K562 (cell line): ENCODE results near the gene TPO. TPM values are rescaled to one million over a fixed set of nuclear protein-coding genes. Genes with fewer than 3 reads are reported as not detected.

Experiments used
- ATAC-seq: fragments of 200-7000 bp; cut with Tn5 transposase; 3 replicates; pipeline ENCODE4 v1.9.1; 2020; ENCODE audit warnings: moderate library complexity
- BruUV-seq: library from RNA; stranded (reverse); fragments of 400-500 nt; replicated peaks from 2 replicates; lab custom pipeline; 2021; lab: Mats Ljungman, UMichigan
- CTCF ChIA-PET: fragments of 300-600 bp; formaldehyde crosslinking; extraction: SDS; loops from one replicate; lab custom pipeline; 2021; ENCODE audit warnings: low intra/inter-chr PET ratio; lab: Yijun Ruan, JAX
- POLR2A ChIA-PET: fragments of 300-600, 350-650 bp; sonication (Branson Sonifier 250); formaldehyde crosslinking; extraction: SDS; loops from one replicate; lab custom pipeline; 2021; ENCODE audit warnings: antibody characterized with exemption, inconsistent platforms; lab: Yijun Ruan, JAX
- DNase-seq, 4 experiments: peaks; one replicate each; pipeline versions ENCODE4 v3.0.0 to v3.0.0-alpha.2; 2011 to 2018; ENCODE audit warnings: low spot score in 3 of 4, mixed read lengths in 3 of 4; ENCODE audit errors: extremely low read depth in 1 of 4
- FAIRE-seq: peaks from 2 replicates; lab custom pipeline; 2011; peaks lifted over from hg19 to GRCh38; lab: Jason Lieb, UNC
- H2AFZ ChIP-seq: 2 replicates; pipeline ENCODE4 v1.6.0; 2011; ENCODE audit warnings: low read depth, low read length, control low read depth, inconsistent platforms
- H3K27ac ChIP-seq: fragments of 200-600 bp; 3 replicates; pipeline ENCODE4 v1.8.0; 2011; ENCODE audit warnings: low read depth, mild to moderate bottlenecking, control low read depth, inconsistent platforms, low read length, moderate library complexity, mixed read lengths; ENCODE audit errors: extremely low read depth
- H3K27me3 ChIP-seq, 2 experiments: fragments of 300-600 bp in 1 of 2; 2 replicates in 1 of 2; 3 replicates in 1 of 2; pipeline versions ENCODE4 v1.6.0 to v1.8.0; 2011; ENCODE audit warnings: inconsistent platforms in 2 of 2, low read length in 2 of 2, mild to moderate bottlenecking in 1 of 2, mixed read lengths in 1 of 2, moderate library complexity in 1 of 2; ENCODE audit not compliant: control insufficient read depth in 2 of 2, insufficient read depth in 2 of 2
- H3K36me3 ChIP-seq: fragments of 300-600 bp; 3 replicates; pipeline ENCODE4 v1.8.0; 2011; ENCODE audit warnings: mild to moderate bottlenecking, low read length, inconsistent platforms; ENCODE audit not compliant: control insufficient read depth, insufficient read depth
- H3K4me1 ChIP-seq, 2 experiments: fragments of 200-600 bp in 1 of 2; replicated peaks in 1 of 2; 2 replicates in 1 of 2; 3 replicates in 1 of 2; pipeline versions ENCODE4 v1.5.1 to v1.8.0; 2011; ENCODE audit warnings: inconsistent platforms in 2 of 2, low read length in 2 of 2, mild to moderate bottlenecking in 1 of 2, mixed read lengths in 1 of 2, moderate library complexity in 1 of 2; ENCODE audit not compliant: control insufficient read depth in 2 of 2, insufficient read depth in 2 of 2
- H3K4me2 ChIP-seq: 2 replicates; pipeline ENCODE4 v1.6.1; 2011; ENCODE audit warnings: low read length, control low read depth, inconsistent platforms, mixed read lengths; ENCODE audit not compliant: insufficient read depth
- H3K4me3 ChIP-seq: fragments of 200-600 bp; sonication (generic), shearing (Covaris generic); 2 replicates; pipeline ENCODE4 v1.5.1; 2016; ENCODE audit warnings: control low read depth, inconsistent platforms
- H3K79me2 ChIP-seq: fragments of 200-600 bp; 3 replicates; pipeline ENCODE4 v1.8.0; 2011; ENCODE audit warnings: low read length, inconsistent platforms; ENCODE audit not compliant: control insufficient read depth, insufficient read depth
- H3K9ac ChIP-seq, 2 experiments: 2 replicates each; pipeline versions ENCODE4 v1.6.0 to v1.6.1; 2011; ENCODE audit warnings: low read depth in 2 of 2, low read length in 2 of 2, control low read depth in 1 of 2, inconsistent platforms in 1 of 2, mild to moderate bottlenecking in 1 of 2, mixed read lengths in 1 of 2; ENCODE audit not compliant: insufficient read depth in 1 of 2
- H3K9me1 ChIP-seq: one replicate; pipeline ENCODE4 v1.6.0; 2011; ENCODE audit warnings: inconsistent platforms, mild to moderate bottlenecking, low read length, moderate library complexity; ENCODE audit not compliant: control insufficient read depth, insufficient read depth
- H3K9me3 ChIP-seq: replicated peaks from 2 replicates; pipeline ENCODE4 v1.5.1; 2011; ENCODE audit warnings: low read depth, low read length, inconsistent platforms; ENCODE audit not compliant: control insufficient read depth, insufficient read depth
- H4K20me1 ChIP-seq: replicated peaks from 2 replicates; pipeline ENCODE4 v1.6.1; 2011; ENCODE audit warnings: low read length, inconsistent platforms, mixed read lengths; ENCODE audit not compliant: control insufficient read depth, insufficient read depth
- CREBBP ChIP-seq: IDR thresholded peaks from one replicate; pipeline ENCODE4 v1.6.1; 2012; ENCODE audit warnings: low read depth, mild to moderate bottlenecking, control low read depth, inconsistent platforms, low read length
- HDAC8 ChIP-seq: fragments of 450-650 bp; IDR thresholded peaks from 2 replicates; pipeline ENCODE4 v1.6.1; 2016; ENCODE audit warnings: mild to moderate bottlenecking, missing genetic modification characterization, moderate library complexity, missing compliant biosample characterization
- MITF ChIP-seq: IDR thresholded peaks from 2 replicates; pipeline ENCODE4 v1.6.1; 2014; ENCODE audit warnings: antibody characterized with exemption
- SRF ChIP-seq, 2 experiments: fragments of 250-450, 450-650 bp in 1 of 2; sonication (Bioruptor Pico) in 1 of 2; sonication (generic) in 1 of 2; formaldehyde crosslinking; IDR thresholded peaks; 2 replicates each; pipeline versions ENCODE4 v1.5.0 to v1.5.1; 2020 to 2022; ENCODE audit warnings: mild to moderate bottlenecking in 1 of 2, missing genetic modification reagents in 1 of 2
- STAT6 ChIP-seq: sonication (generic); formaldehyde crosslinking; IDR thresholded peaks from 2 replicates; pipeline ENCODE4 v1.8.1; 2023; ENCODE audit warnings: mild to moderate bottlenecking, missing genetic modification reagents
- ZNF280A ChIP-seq: fragments of 450-650 bp; IDR thresholded peaks from 2 replicates; pipeline ENCODE4 v1.6.1; 2018; ENCODE audit warnings: mild to moderate bottlenecking, low read depth; ENCODE audit not compliant: partially characterized antibody
- ZNF551 ChIP-seq: fragments of 250-450 bp; sonication (Bioruptor Pico); IDR thresholded peaks from 2 replicates; pipeline ENCODE4 v1.5.0; 2021; ENCODE audit warnings: mild to moderate bottlenecking, moderate library complexity
- ZNF766 ChIP-seq: fragments of 200-800 bp; sonication (Bioruptor generic); conservative IDR thresholded peaks from 2 replicates; pipeline ENCODE4 v1.6.1; 2016; ENCODE audit warnings: missing genetic modification characterization, missing compliant biosample characterization
- ZNF780A ChIP-seq: fragments of 250-450 bp; sonication (Bioruptor Pico); IDR thresholded peaks from 2 replicates; pipeline ENCODE4 v1.5.0; 2021; ENCODE audit warnings: mild to moderate bottlenecking
- WGBS: fragments of 100-300 bp; shearing (Covaris generic); methylation state at CpG from one replicate; pipeline ENCODE4 v1.1.6; 2016; ENCODE audit warnings: low coverage, mixed read lengths; ENCODE audit not compliant: insufficient coverage; ENCODE audit errors: missing lambda C conversion rate; 5-methylcytosine and 5-hydroxymethylcytosine counted together
- in situ Hi-C: fragments of 300-500 bp; cut with MboI; formaldehyde crosslinking; loops from 4 replicates; pipeline ENCODE4 v1.15.0; 2018; ENCODE audit warnings: inconsistent platforms, mixed read lengths
- intact Hi-C: fragments of 100-400 bp; cut with micrococcal nuclease; formaldehyde crosslinking; loops from 2 replicates; pipeline ENCODE4 v1.14.2; 2022
- polyA plus RNA-seq, 8 experiments: library from polyadenylated mRNA; depleted of rRNA in 4 of 8; stranded (reverse) in 5 of 8; unstranded in 3 of 8; fragments of >200 nt; fragmentation: Nextera tagmentation in 2 of 8; fragmentation: Illumina TruSeq in 1 of 8; extraction: Ambion mirVana in 2 of 8; extraction: Trizol in 1 of 8; gene quantifications; 2 replicates each; pipeline versions ENCODE4 v1.2.1 to v1.2.3, GENCODE V29; 2011 to 2014; ENCODE audit warnings: inconsistent platforms in 1 of 8, missing spikeins in 1 of 8
- total RNA-seq, 7 experiments: library from RNA; depleted of rRNA in 6 of 7; stranded (reverse); fragments of >200 nt in 6 of 7; fragmentation: Illumina TruSeq in 2 of 7; extraction: Trizol in 2 of 7; gene quantifications; 2 replicates each; pipeline versions ENCODE4 v1.2.1 to v1.2.3, GENCODE V29; 2011 to 2021; ENCODE audit warnings: low replicate concordance in 1 of 7

The TPO gene
- total and polyA plus RNA-seq, 9 of the 15 experiments (the other 6 are each of a cell fraction or from before 2014, with no cell fraction given): not detected

DNA sequence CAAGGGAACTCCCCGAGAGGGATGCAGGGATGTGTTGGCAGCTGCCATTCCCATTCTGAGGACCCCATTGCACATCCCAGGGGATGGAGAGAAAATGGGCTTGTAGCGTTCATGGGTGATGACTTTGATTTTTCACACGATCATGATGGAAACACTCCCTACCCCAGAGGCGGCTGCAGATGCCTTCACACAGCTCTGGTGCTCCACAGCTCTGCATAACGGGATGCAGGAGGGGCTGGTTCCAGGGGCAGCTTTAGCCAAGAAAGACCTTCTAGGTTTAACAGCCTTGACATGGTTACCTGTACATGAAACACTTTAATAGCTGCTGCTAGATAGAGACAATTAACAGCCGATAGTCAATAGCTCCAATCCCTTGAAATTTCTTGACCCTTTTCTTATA, 88.7 kb downstream of the TPO start:
- H3K27me3 ChIP-seq: peaks cover 3 to 61% of the 10 kb centered on the region in 2 experiments; a peak in 4 of 5 replicates
- H3K9me1 ChIP-seq: no peaks in the 10 kb centered on the region
- FAIRE-seq: no peak
- no peak for DNase-seq
- no peaks in the 10 kb centered on the region for H3K9me3 ChIP-seq
- no peak for ATAC-seq
- ChIA-PET CTCF (no interaction called here), POLR2A (interaction anchor here (0.7 kb wide), 1 partner anchor 777 kb away, joined by 3 read pairs; no protein-coding TSS in a partner anchor)
- WGBS: 2% methylated on average over 6 of the region's 6 CpGs
- in situ Hi-C loops (no loop called here), intact Hi-C loops (no loop called here)
- H3K36me3 ChIP-seq: no peaks in the 10 kb centered on the region
- no peaks in the 10 kb centered on the region; the same call in 1 of the 2 replicates for H4K20me1 ChIP-seq
- no peak overlapping the region for H3K27ac ChIP-seq
- no peaks in the 10 kb centered on the region; a peak in 1 of 5 replicates for H3K4me1 ChIP-seq
- no peak overlapping the region for H3K4me2 ChIP-seq
- no peak overlapping the region for H3K4me3 ChIP-seq
- H3K79me2 ChIP-seq: no peaks in the 10 kb centered on the region
- no peak overlapping the region for H3K9ac ChIP-seq
- BruUV-seq: no TSS peak
- H2AFZ ChIP-seq: no peak overlapping the region
- TF ChIP-seq CREBBP (no peak), ZNF551 (CRISPR knock-in tag) (no peak), MITF (no peak), SRF (CRISPR knock-in tag; IDR thresholded peaks at IDR 0.05) (no peak), ZNF280A (no peak), HDAC8 (tag) (no peak), STAT6 (CRISPR knock-in tag) (no peak), ZNF780A (no peak), ZNF766 (no peak)
